Heart left ventricle (tissue), 13 donors: ENCODE data around the gene UBE2K.

ENCODE experiments used
- POLR2A ChIP-seq, 2 donors: fragments of 450-650 bp; IDR thresholded peaks; one replicate each; pipeline ENCODE4 v1.6.1; 2017; ENCODE audit warnings: antibody characterized with exemption in 2 of 2, mild to moderate bottlenecking in 2 of 2, moderate library complexity in 2 of 2
- TF ChIP-seq, protein P1 (sequence below), 12 donors: fragments of 200-600 bp; sonication (generic) in 4 of 12; IDR thresholded peaks; one replicate each; pipeline versions ENCODE4 v1.5.0 to v1.8.0; 2018 to 2022; ENCODE audit warnings: antibody characterized with exemption in 12 of 12, mild to moderate bottlenecking in 5 of 12
- donor health status: ischemic (EF 13 %, LVEDD 7.1; RV severe dilation, severe dysfunction).
- donor health status: DM: no; HTN: yes; CAD: no.
- donor health status: DM: no; HTN: no; CAD: no.
- donor health status: ischemic (EF 25% LVEDD 6.9; RV normal size, moderate dysfunction).
- donor health status: ischemic (EF 25% LVEDD 5.7; RV mildly dilated, moderate dysfunction).
- donor health status: ischemic (EF 35%, LVEDD 5.7; RV mildly dilated, moderate dysfunction).
- donor health status: nonischemic (EF 11% LVEDD 7.7; RV severe dilation, severe dysfunction).
- donor health status: DM: yes; HTN: yes; CAD: no.
- donor health status: PGD.
- donor health status: ischemic (EF 29% LVEDD 5.4; RV normal size, mild dysfunction).
- donor health status: nonischemic (EF 23%, LVEDD 6.1; RV moderate dilation, normal function).

- TF ChIP-seq, protein P1, sequence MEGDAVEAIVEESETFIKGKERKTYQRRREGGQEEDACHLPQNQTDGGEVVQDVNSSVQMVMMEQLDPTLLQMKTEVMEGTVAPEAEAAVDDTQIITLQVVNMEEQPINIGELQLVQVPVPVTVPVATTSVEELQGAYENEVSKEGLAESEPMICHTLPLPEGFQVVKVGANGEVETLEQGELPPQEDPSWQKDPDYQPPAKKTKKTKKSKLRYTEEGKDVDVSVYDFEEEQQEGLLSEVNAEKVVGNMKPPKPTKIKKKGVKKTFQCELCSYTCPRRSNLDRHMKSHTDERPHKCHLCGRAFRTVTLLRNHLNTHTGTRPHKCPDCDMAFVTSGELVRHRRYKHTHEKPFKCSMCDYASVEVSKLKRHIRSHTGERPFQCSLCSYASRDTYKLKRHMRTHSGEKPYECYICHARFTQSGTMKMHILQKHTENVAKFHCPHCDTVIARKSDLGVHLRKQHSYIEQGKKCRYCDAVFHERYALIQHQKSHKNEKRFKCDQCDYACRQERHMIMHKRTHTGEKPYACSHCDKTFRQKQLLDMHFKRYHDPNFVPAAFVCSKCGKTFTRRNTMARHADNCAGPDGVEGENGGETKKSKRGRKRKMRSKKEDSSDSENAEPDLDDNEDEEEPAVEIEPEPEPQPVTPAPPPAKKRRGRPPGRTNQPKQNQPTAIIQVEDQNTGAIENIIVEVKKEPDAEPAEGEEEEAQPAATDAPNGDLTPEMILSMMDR (IDR thresholded peaks at IDR 0.05) = no peak
- TF ChIP-seq POLR2A (IDR thresholded peaks at IDR 0.05) = no peak
Measured at GRCh38 chr4:39710098-39710896, 12.4 kb downstream of the UBE2K start.
